K562 (cell line): Measurements from ENCODE around the gene TMC5. TPM values are rescaled to one million over a fixed set of nuclear protein-coding genes. Genes with fewer than 3 reads are reported as not detected.

Source experiments
- ATAC-seq: fragments of 200-7000 bp; cut with Tn5 transposase; 3 replicates; pipeline ENCODE4 v1.9.1; 2020; ENCODE audit warnings: moderate library complexity
- BruUV-seq: library from RNA; stranded (reverse); fragments of 400-500 nt; replicated peaks from 2 replicates; lab custom pipeline; 2021; lab: Mats Ljungman, UMichigan
- CTCF ChIA-PET: fragments of 300-600 bp; formaldehyde crosslinking; extraction: SDS; loops from one replicate; lab custom pipeline; 2021; ENCODE audit warnings: low intra/inter-chr PET ratio; lab: Yijun Ruan, JAX
- POLR2A ChIA-PET: fragments of 300-600, 350-650 bp; sonication (Branson Sonifier 250); formaldehyde crosslinking; extraction: SDS; loops from one replicate; lab custom pipeline; 2021; ENCODE audit warnings: antibody characterized with exemption, inconsistent platforms; lab: Yijun Ruan, JAX
- DNase-seq, 4 experiments: peaks; one replicate each; pipeline versions ENCODE4 v3.0.0 to v3.0.0-alpha.2; 2011 to 2018; ENCODE audit warnings: low spot score in 3 of 4, mixed read lengths in 3 of 4; ENCODE audit errors: extremely low read depth in 1 of 4
- FAIRE-seq: peaks from 2 replicates; lab custom pipeline; 2011; peaks lifted over from hg19 to GRCh38; lab: Jason Lieb, UNC
- H2AFZ ChIP-seq: 2 replicates; pipeline ENCODE4 v1.6.0; 2011; ENCODE audit warnings: low read depth, low read length, control low read depth, inconsistent platforms
- H3K27ac ChIP-seq: fragments of 200-600 bp; 3 replicates; pipeline ENCODE4 v1.8.0; 2011; ENCODE audit warnings: low read depth, mild to moderate bottlenecking, control low read depth, inconsistent platforms, low read length, moderate library complexity, mixed read lengths; ENCODE audit errors: extremely low read depth
- H3K27me3 ChIP-seq, 2 experiments: fragments of 300-600 bp in 1 of 2; 2 replicates in 1 of 2; 3 replicates in 1 of 2; pipeline versions ENCODE4 v1.6.0 to v1.8.0; 2011; ENCODE audit warnings: inconsistent platforms in 2 of 2, low read length in 2 of 2, mild to moderate bottlenecking in 1 of 2, mixed read lengths in 1 of 2, moderate library complexity in 1 of 2; ENCODE audit not compliant: control insufficient read depth in 2 of 2, insufficient read depth in 2 of 2
- H3K36me3 ChIP-seq: fragments of 300-600 bp; 3 replicates; pipeline ENCODE4 v1.8.0; 2011; ENCODE audit warnings: mild to moderate bottlenecking, low read length, inconsistent platforms; ENCODE audit not compliant: control insufficient read depth, insufficient read depth
- H3K4me1 ChIP-seq, 2 experiments: fragments of 200-600 bp in 1 of 2; replicated peaks in 1 of 2; 2 replicates in 1 of 2; 3 replicates in 1 of 2; pipeline versions ENCODE4 v1.5.1 to v1.8.0; 2011; ENCODE audit warnings: inconsistent platforms in 2 of 2, low read length in 2 of 2, mild to moderate bottlenecking in 1 of 2, mixed read lengths in 1 of 2, moderate library complexity in 1 of 2; ENCODE audit not compliant: control insufficient read depth in 2 of 2, insufficient read depth in 2 of 2
- H3K4me2 ChIP-seq: 2 replicates; pipeline ENCODE4 v1.6.1; 2011; ENCODE audit warnings: low read length, control low read depth, inconsistent platforms, mixed read lengths; ENCODE audit not compliant: insufficient read depth
- H3K4me3 ChIP-seq: fragments of 200-600 bp; sonication (generic), shearing (Covaris generic); 2 replicates; pipeline ENCODE4 v1.5.1; 2016; ENCODE audit warnings: control low read depth, inconsistent platforms
- H3K79me2 ChIP-seq: fragments of 200-600 bp; 3 replicates; pipeline ENCODE4 v1.8.0; 2011; ENCODE audit warnings: low read length, inconsistent platforms; ENCODE audit not compliant: control insufficient read depth, insufficient read depth
- H3K9ac ChIP-seq, 2 experiments: 2 replicates each; pipeline versions ENCODE4 v1.6.0 to v1.6.1; 2011; ENCODE audit warnings: low read depth in 2 of 2, low read length in 2 of 2, control low read depth in 1 of 2, inconsistent platforms in 1 of 2, mild to moderate bottlenecking in 1 of 2, mixed read lengths in 1 of 2; ENCODE audit not compliant: insufficient read depth in 1 of 2
- H3K9me1 ChIP-seq: one replicate; pipeline ENCODE4 v1.6.0; 2011; ENCODE audit warnings: inconsistent platforms, mild to moderate bottlenecking, low read length, moderate library complexity; ENCODE audit not compliant: control insufficient read depth, insufficient read depth
- H3K9me3 ChIP-seq: replicated peaks from 2 replicates; pipeline ENCODE4 v1.5.1; 2011; ENCODE audit warnings: low read depth, low read length, inconsistent platforms; ENCODE audit not compliant: control insufficient read depth, insufficient read depth
- H4K20me1 ChIP-seq: replicated peaks from 2 replicates; pipeline ENCODE4 v1.6.1; 2011; ENCODE audit warnings: low read length, inconsistent platforms, mixed read lengths; ENCODE audit not compliant: control insufficient read depth, insufficient read depth
- CTCF ChIP-seq, 3 experiments: IDR thresholded peaks in 2 of 3; conservative IDR thresholded peaks in 1 of 3; 2 replicates each; pipeline ENCODE4 v1.5.1; 2011 to 2012; ENCODE audit warnings: low read length in 3 of 3, mild to moderate bottlenecking in 3 of 3, control low read depth in 2 of 3, improper control_type of control experiment in 1 of 3, inconsistent platforms in 1 of 3, low read depth in 1 of 3, mixed read lengths in 1 of 3, moderate library complexity in 1 of 3; ENCODE audit not compliant: insufficient read depth in 2 of 3
- HNRNPL ChIP-seq: fragments of 200-400 bp; formaldehyde crosslinking; IDR thresholded peaks from 2 replicates; pipeline ENCODE4 v1.6.1; 2017; ENCODE audit warnings: low read depth, mild to moderate bottlenecking, low read length
- KDM4B ChIP-seq, 2 experiments: fragments of 450-650 bp in 1 of 2; sonication (generic) in 1 of 2; IDR thresholded peaks; 2 replicates each; pipeline ENCODE4 v1.6.1; 2016 to 2017; ENCODE audit warnings: borderline replicate concordance in 2 of 2, antibody characterized with exemption in 1 of 2, low read depth in 1 of 2, mild to moderate bottlenecking in 1 of 2
- KDM5B ChIP-seq: fragments of 200-600 bp; sonication (generic); IDR thresholded peaks from 2 replicates; pipeline ENCODE4 v1.6.1; 2012; ENCODE audit warnings: low read depth, mild to moderate bottlenecking, moderate library complexity, low read length, control low read depth, inconsistent platforms; ENCODE audit not compliant: insufficient replicate concordance
- MYC ChIP-seq, 2 experiments: fragments of 250-450 bp in 1 of 2; sonication (Bioruptor Pico) in 1 of 2; IDR thresholded peaks; 2 replicates each; pipeline versions ENCODE4 v1.5.1 to v1.6.1; 2012 to 2021; ENCODE audit warnings: low read depth in 2 of 2, borderline replicate concordance in 1 of 2, improper control_type of control experiment in 1 of 2, low read length in 1 of 2, mild to moderate bottlenecking in 1 of 2, moderate library complexity in 1 of 2
- PBX2 ChIP-seq, 2 experiments: IDR thresholded peaks in 1 of 2; conservative IDR thresholded peaks in 1 of 2; 2 replicates each; pipeline ENCODE4 v1.6.1; 2016; ENCODE audit warnings: low read depth in 2 of 2, mild to moderate bottlenecking in 1 of 2, missing compliant biosample characterization in 1 of 2, missing genetic modification characterization in 1 of 2, moderate library complexity in 1 of 2
- RNF2 ChIP-seq: sonication (generic); IDR thresholded peaks from 2 replicates; pipeline ENCODE4 v1.6.1; 2016
- SMC3 ChIP-seq: conservative IDR thresholded peaks from 2 replicates; pipeline ENCODE4 v1.6.1; 2011; ENCODE audit warnings: low read depth, low read length, improper control_type of control experiment; ENCODE audit not compliant: insufficient read depth
- STAG1 ChIP-seq: sonication (generic); formaldehyde crosslinking; IDR thresholded peaks from 2 replicates; pipeline ENCODE4 v1.5.0; 2020; ENCODE audit warnings: missing genetic modification reagents, borderline replicate concordance
- ZNF384 ChIP-seq: IDR thresholded peaks from 2 replicates; pipeline ENCODE4 v1.6.1; 2012; ENCODE audit warnings: low read depth, low read length, improper control_type of control experiment
- WGBS: fragments of 100-300 bp; shearing (Covaris generic); methylation state at CpG from one replicate; pipeline ENCODE4 v1.1.6; 2016; ENCODE audit warnings: low coverage, mixed read lengths; ENCODE audit not compliant: insufficient coverage; ENCODE audit errors: missing lambda C conversion rate; 5-methylcytosine and 5-hydroxymethylcytosine counted together
- in situ Hi-C: fragments of 300-500 bp; cut with MboI; formaldehyde crosslinking; loops from 4 replicates; pipeline ENCODE4 v1.15.0; 2018; ENCODE audit warnings: inconsistent platforms, mixed read lengths
- intact Hi-C: fragments of 100-400 bp; cut with micrococcal nuclease; formaldehyde crosslinking; loops from 2 replicates; pipeline ENCODE4 v1.14.2; 2022
- polyA plus RNA-seq, 8 experiments: library from polyadenylated mRNA; depleted of rRNA in 4 of 8; stranded (reverse) in 5 of 8; unstranded in 3 of 8; fragments of >200 nt; fragmentation: Nextera tagmentation in 2 of 8; fragmentation: Illumina TruSeq in 1 of 8; extraction: Ambion mirVana in 2 of 8; extraction: Trizol in 1 of 8; gene quantifications; 2 replicates each; pipeline versions ENCODE4 v1.2.1 to v1.2.3, GENCODE V29; 2011 to 2014; ENCODE audit warnings: inconsistent platforms in 1 of 8, missing spikeins in 1 of 8
- total RNA-seq, 7 experiments: library from RNA; depleted of rRNA in 6 of 7; stranded (reverse); fragments of >200 nt in 6 of 7; fragmentation: Illumina TruSeq in 2 of 7; extraction: Trizol in 2 of 7; gene quantifications; 2 replicates each; pipeline versions ENCODE4 v1.2.1 to v1.2.3, GENCODE V29; 2011 to 2021; ENCODE audit warnings: low replicate concordance in 1 of 7

The TMC5 gene
- total and polyA plus RNA-seq, 9 of the 15 experiments (the other 6 are each of a cell fraction or from before 2014, with no cell fraction given) = 0.83 to 2.6 (median 1.6) TPM

DNA sequence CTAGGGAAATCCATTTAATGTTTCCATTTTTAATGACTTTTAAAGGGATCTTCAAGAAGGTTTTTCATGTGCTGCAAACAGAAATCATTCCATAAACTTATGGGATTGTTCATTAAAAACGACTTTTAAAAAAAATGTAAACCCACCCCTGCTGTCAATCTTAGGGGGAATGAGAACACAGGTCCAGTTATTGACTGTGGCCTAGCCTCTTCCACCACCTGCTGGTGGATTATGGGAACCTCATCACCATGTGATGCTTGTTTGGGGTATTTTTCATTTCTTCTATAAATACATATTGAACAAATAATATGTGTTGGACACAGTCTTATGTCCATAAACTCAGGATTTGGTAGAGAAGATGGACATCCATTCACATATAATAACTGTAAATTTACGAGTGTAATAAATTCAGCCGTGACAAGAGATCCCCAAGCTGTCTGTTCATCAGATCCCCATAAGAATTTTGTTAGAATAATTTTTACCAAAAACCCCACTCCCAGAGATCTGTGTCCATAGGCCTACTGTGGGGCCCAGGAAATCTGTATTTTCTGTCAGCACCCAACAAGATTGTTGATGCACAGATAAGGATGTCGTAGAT lies 42.0 kb upstream of the TMC5 start:
- Histone ChIP-seq H3K4me2 (no peak overlapping the region), H3K4me3 (no peak overlapping the region), H4K20me1 (no peaks in the 10 kb centered on the region), H2AFZ (no peak overlapping the region), H3K79me2 (no peaks in the 10 kb centered on the region), H3K27me3 (no peaks in the 10 kb centered on the region), H3K9me3 (no peaks in the 10 kb centered on the region), H3K36me3 (no peaks in the 10 kb centered on the region), H3K9me1 (no peaks in the 10 kb centered on the region), H3K27ac (no peak overlapping the region), H3K9ac (no peak overlapping the region), H3K4me1 (no peaks in the 10 kb centered on the region)
- 3% methylated on average over 4 of the region's 4 CpGs for WGBS
- POLR2A ChIA-PET = interaction anchor here (0.7 kb wide), 1 partner anchor 290 kb away, joined by 3 read pairs; no protein-coding TSS in a partner anchor
- intact Hi-C loops (loop anchor here (1.0 to 10.0 kb wide), 4 partner anchors 153 to 393 kb away; partner anchors contain the start of gene TMC7), in situ Hi-C loops (loop anchor here (5.0 to 25.0 kb wide), 4 partner anchors 201 to 512 kb away; partner anchors contain the start of genes GPRC5B and TMC7)
- DNase-seq (peak; percentile 65 to 70 (median 70)), FAIRE-seq (peak; percentile 57), ATAC-seq (peak; percentile 78)
- CTCF ChIA-PET = interaction anchor here (0.5 to 3.4 kb wide), 4 partner anchors 121 to 392 kb away, joined by 3 to 29 read pairs (median 7); partner anchors contain the start of gene TMC7
- BruUV-seq = no TSS peak
- TF ChIP-seq HNRNPL = no peak
- TF ChIP-seq PBX2 (CRISPR knock-in tag; IDR thresholded peaks at IDR 0.05; ENCODE audit: low read depth) = no peak
- TF ChIP-seq PBX2 (tag; conservative IDR thresholded peaks at IDR 0.05; ENCODE audit: low read depth) = peak; percentile 83
- TF ChIP-seq MYC (IDR thresholded peaks at IDR 0.05; ENCODE audit: low read depth, low read length) = peak; percentile 53
- TF ChIP-seq MYC (CRISPR knock-in tag; IDR thresholded peaks at IDR 0.05; ENCODE audit: borderline replicate concordance, low read depth) = no peak
- TF ChIP-seq SMC3 = peak; percentile 82
- no peak for TF ChIP-seq KDM5B
- no peak for TF ChIP-seq RNF2
- no peak for TF ChIP-seq KDM4B (IDR thresholded peaks at IDR 0.05; ENCODE audit: borderline replicate concordance in 2 of 2, low read depth in 1 of 2)
- TF ChIP-seq STAG1 (CRISPR knock-in tag) = peak; percentile 53; the same call in 1 of the 2 replicates
- peak; percentile 73 to 88 (median 73) for TF ChIP-seq CTCF (IDR thresholded peaks at IDR 0.05 in 2 of 3, conservative IDR thresholded peaks at IDR 0.05 in 1 of 3; ENCODE audit: insufficient read depth in 2 of 3, low read depth in 1 of 3, low read length in 3 of 3)
- peak; percentile 62 for TF ChIP-seq ZNF384
